Purkinje cell (primary cell): Measurements from ENCODE around the gene RIMS4. TPM values are rescaled to one million over a fixed set of nuclear protein-coding genes. Genes with fewer than 3 reads are reported as not detected.

ENCODE experiments used
- polyA plus RNA-seq: library from polyadenylated mRNA; unstranded; fragments of >200 nt; fragmentation: Nextera tagmentation; gene quantifications from 2 replicates; pipeline ENCODE4 v1.2.1, GENCODE V29; 2014

The RIMS4 gene
- 0.04 and 0.19 TPM in 2 replicates for polyA plus RNA-seq

GRCh38 chr20:44810391-44811149 is at the start of gene RIMS4:
Gene RIMS4, minus strand, starts transcription at chr20:44810546. Its CDS starts 275 bp downstream, at chr20:44810271.

GRCh38 chr20:44745598-44746366 is 64.6 kb downstream of the RIMS4 start, which contains the start of gene KCNK15:
Gene KCNK15, plus strand, starts transcription at chr20:44745865. Its CDS starts 46 bp downstream, at chr20:44745911.

GRCh38 chr20:44714701-44715498 is 95.4 kb downstream of the RIMS4 start, which contains the start of gene CCN5:
Gene CCN5, plus strand, starts transcription at chr20:44715369. Its CDS starts 22 bp downstream, at chr20:44715391.

Other genes with a start within 250 kb of the RIMS4 start
- 19.5 and 41.2 TPM in 2 replicates for gene PKIG, start 228.0 kb downstream of the RIMS4 start, polyA plus RNA-seq
- gene ADA, start 158.8 kb downstream of the RIMS4 start, polyA plus RNA-seq, result not detected in 2 replicates
- not detected in 2 replicates for gene CCN5, start 95.2 kb downstream of the RIMS4 start, polyA plus RNA-seq
- 0.58 and 2.7 TPM in 2 replicates for gene KCNK15, start 64.7 kb downstream of the RIMS4 start, polyA plus RNA-seq
- gene YWHAB, start 75.2 kb upstream of the RIMS4 start, polyA plus RNA-seq, result 446 and 447 TPM in 2 replicates
- gene PABPC1L, start 99.5 kb upstream of the RIMS4 start, polyA plus RNA-seq, result 1.1 and 2.0 TPM in 2 replicates
- gene TOMM34, start 149.9 kb upstream of the RIMS4 start, polyA plus RNA-seq, result 7.6 and 14.2 TPM in 2 replicates
- 4.8 and 22.6 TPM in 2 replicates for gene STK4, start 156.0 kb upstream of the RIMS4 start, polyA plus RNA-seq